GM20000 (cell line): ENCODE data around the gene NISCH.
"Not testable (repeated sequence)": the region's sequence is repeated elsewhere in the genome, so short reads cannot be mapped to it uniquely, and the experiment has no call there.

ENCODE experiments used
- DNase-seq: peaks from one replicate; pipeline ENCODE4 v3.0.0; 2012; ENCODE audit warnings: low spot score
- TF ChIP-seq, protein P1 (sequence below): IDR thresholded peaks from 2 replicates; pipeline ENCODE4 v1.5.1; 2012; ENCODE audit warnings: mild to moderate bottlenecking, control low read depth; ENCODE audit errors: extremely low read depth, missing control alignments

Gene NISCH

GRCh38 chr3:52524258-52524751, 68.9 kb downstream of the NISCH start:
- DNase-seq = no peak
- TF ChIP-seq, protein P1, sequence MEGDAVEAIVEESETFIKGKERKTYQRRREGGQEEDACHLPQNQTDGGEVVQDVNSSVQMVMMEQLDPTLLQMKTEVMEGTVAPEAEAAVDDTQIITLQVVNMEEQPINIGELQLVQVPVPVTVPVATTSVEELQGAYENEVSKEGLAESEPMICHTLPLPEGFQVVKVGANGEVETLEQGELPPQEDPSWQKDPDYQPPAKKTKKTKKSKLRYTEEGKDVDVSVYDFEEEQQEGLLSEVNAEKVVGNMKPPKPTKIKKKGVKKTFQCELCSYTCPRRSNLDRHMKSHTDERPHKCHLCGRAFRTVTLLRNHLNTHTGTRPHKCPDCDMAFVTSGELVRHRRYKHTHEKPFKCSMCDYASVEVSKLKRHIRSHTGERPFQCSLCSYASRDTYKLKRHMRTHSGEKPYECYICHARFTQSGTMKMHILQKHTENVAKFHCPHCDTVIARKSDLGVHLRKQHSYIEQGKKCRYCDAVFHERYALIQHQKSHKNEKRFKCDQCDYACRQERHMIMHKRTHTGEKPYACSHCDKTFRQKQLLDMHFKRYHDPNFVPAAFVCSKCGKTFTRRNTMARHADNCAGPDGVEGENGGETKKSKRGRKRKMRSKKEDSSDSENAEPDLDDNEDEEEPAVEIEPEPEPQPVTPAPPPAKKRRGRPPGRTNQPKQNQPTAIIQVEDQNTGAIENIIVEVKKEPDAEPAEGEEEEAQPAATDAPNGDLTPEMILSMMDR = no peak

DNA sequence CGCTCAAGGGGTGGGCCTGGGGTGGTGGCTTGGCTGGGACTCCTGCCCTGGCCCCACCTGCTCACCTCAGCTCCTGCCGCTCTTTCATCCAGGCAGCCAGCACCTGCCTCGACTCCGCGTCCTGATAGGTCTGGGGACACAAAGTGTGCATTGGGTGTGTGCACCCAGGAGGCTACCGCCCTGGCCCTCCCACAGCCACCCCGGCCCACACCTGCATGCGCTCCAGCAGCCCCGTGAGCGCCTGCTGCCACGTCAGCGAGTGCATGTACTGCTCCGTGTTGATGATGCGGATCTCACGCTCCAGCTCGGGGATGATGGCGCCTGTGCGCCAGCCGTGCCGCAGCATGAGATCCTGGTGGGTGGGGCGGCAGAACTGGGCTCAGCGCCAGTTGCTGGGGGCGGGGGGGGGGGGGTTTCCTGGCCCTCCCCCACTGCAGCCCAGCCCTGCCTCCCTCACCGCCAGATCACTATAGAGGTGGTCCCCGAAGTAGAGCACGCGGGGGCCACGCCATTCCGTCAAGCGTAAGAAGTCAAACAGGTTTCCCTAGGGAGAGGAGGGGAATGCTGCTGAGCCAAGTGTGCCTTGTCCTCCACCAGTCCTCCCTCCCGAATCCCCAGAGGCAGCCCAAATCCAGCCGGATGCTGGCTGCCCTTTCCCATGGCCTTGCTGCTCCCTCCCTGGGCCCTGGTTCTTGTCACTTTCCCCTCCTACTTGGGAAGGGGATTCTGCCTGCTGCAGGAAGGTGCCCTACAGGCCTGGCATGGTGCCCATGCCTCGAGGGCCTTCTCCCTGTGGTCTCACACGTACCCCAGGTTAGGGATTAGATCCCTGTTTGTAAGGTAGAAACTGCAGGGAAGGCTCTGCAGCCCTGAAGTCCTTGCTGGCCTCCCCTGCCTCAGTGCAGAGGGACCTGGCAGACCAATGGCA, 69.6 kb downstream of the NISCH start:
- no peak for DNase-seq
- TF ChIP-seq, protein P1 = no peak

- TF ChIP-seq, protein P1 = no peak
- no peak for DNase-seq
These were observed 70.5 kb downstream of the NISCH start for GRCh38 chr3:52525680-52526561.

- DNase-seq = not testable (repeated sequence)
These were observed 71.3 kb downstream of the NISCH start for GRCh38 chr3:52526671-52527038.

- no peak for DNase-seq
- TF ChIP-seq, protein P1 = no peak
These were observed 71.8 kb downstream of the NISCH start for GRCh38 chr3:52527039-52527731.

- DNase-seq = no peak
- TF ChIP-seq, protein P1 = no peak
These were observed 72.6 kb downstream of the NISCH start for GRCh38 chr3:52527732-52528585.
